Prostate gland (tissue), 2 donors: ENCODE measurements around the gene DHX38. TPM values are rescaled to one million over a fixed set of nuclear protein-coding genes. Genes with fewer than 3 reads are reported as not detected.
"Not testable (repeated sequence)": the region's sequence is repeated elsewhere in the genome, so short reads cannot be mapped to it uniquely, and the experiment has no call there.

Experiments
- DNase-seq: peaks from one replicate; pipeline ENCODE4 v3.0.0-alpha.2; 2019; ENCODE audit warnings: low spot score
- H3K27ac ChIP-seq, 2 donors: fragments of 200-600 bp; sonication (generic); 2 replicates each; pipeline ENCODE4 v1.5.1; 2017 to 2019
- H3K27me3 ChIP-seq: fragments of 200-600 bp; sonication (generic); replicated peaks from 2 replicates; pipeline ENCODE4 v1.5.1; 2019; ENCODE audit not compliant: insufficient read depth
- H3K36me3 ChIP-seq, 2 donors: fragments of 200-600 bp; sonication (generic); 1 replicate in 1 of 2; 2 replicates in 1 of 2; pipeline versions ENCODE4 v1.5.1 to v1.8.1; 2017 to 2019
- H3K4me1 ChIP-seq: fragments of 200-600 bp; sonication (generic); replicated peaks from 2 replicates; pipeline ENCODE4 v1.5.1; 2019
- H3K4me3 ChIP-seq, 2 donors: fragments of 200-600 bp; sonication (generic); 2 replicates each; pipeline ENCODE4 v1.5.1; 2017 to 2019
- H3K9me3 ChIP-seq: fragments of 200-600 bp; sonication (generic); 2 replicates; pipeline ENCODE4 v1.5.1; 2017
- CTCF ChIP-seq, 4 experiments: fragments of 200-600 bp in 2 of 4; fragments of 450-650 bp in 2 of 4; sonication (generic) in 2 of 4; IDR thresholded peaks; 1 replicate in 3 of 4; 2 replicates in 1 of 4; pipeline ENCODE4 v1.5.1; 2016 to 2019; ENCODE audit warnings: antibody characterized with exemption in 4 of 4, mild to moderate bottlenecking in 2 of 4, moderate library complexity in 2 of 4
- POLR2A ChIP-seq: fragments of 450-650 bp; IDR thresholded peaks from one replicate; pipeline ENCODE4 v1.6.1; 2016; ENCODE audit warnings: antibody characterized with exemption, mild to moderate bottlenecking
- POLR2AphosphoS5 ChIP-seq: sonication (generic); formaldehyde crosslinking; IDR thresholded peaks from one replicate; pipeline ENCODE4 v1.6.1; 2017; ENCODE audit warnings: antibody characterized with exemption
- WGBS: methylation state at CpG from one replicate; pipeline ENCODE4 v1.1.5; 2018; 5-methylcytosine and 5-hydroxymethylcytosine counted together
- intact Hi-C: fragments of 100-400 bp; cut with DNase I; formaldehyde crosslinking; loops from one replicate; pipeline ENCODE4 v1.14.2; 2022
- total RNA-seq, 2 donors: library from RNA; depleted of rRNA; stranded (reverse); fragments of >200 nt; gene quantifications; one replicate each; pipeline ENCODE4 v1.1.0, GENCODE V29; 2016

Gene DHX38
- total RNA-seq, 2 donors from 2014 or later = 61.9 to 63.9 TPM

GRCh38 chr16:72050769-72051464 is 42.7 kb upstream of the DHX38 start:
- TF ChIP-seq CTCF (IDR thresholded peaks at IDR 0.05) (no peak), POLR2A (no peak), POLR2AphosphoS5 (no peak)
- H3K27me3 ChIP-seq = no peaks in the 10 kb centered on the region
- 87% methylated on average over 4 of the region's 4 CpGs for WGBS
- no peaks in the 10 kb centered on the region for H3K4me1 ChIP-seq
- H3K4me3 ChIP-seq = no peak overlapping the region
- no peak for DNase-seq
- intact Hi-C loops = no loop called here
- H3K9me3 ChIP-seq = no peaks in the 10 kb centered on the region
- H3K27ac ChIP-seq = no peak overlapping the region
- no peaks in the 10 kb centered on the region for H3K36me3 ChIP-seq

DNA sequence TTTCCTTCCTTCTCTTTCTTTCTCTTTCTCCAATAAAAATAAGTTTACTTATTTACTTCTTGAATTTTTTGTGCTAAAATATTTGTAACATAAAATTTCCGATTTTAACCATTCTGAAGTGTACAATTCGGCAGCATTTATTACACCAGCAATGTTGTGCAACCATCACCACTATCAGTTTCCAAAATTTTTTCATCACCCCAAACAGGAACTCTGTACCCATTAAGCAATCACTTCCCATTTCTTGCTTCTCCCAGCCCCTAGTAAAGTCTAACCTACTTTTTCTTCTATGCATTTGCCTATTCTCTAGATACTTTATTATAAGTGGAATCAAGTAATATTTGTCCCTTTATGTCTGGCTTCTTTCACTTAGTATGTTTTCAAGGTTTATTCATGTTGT is 41.8 kb upstream of the DHX38 start:
- Histone ChIP-seq H3K9me3 (no peaks in the 10 kb centered on the region), H3K4me3 (no peak overlapping the region), H3K4me1 (no peaks in the 10 kb centered on the region), H3K27ac (no peak overlapping the region), H3K36me3 (no peaks in the 10 kb centered on the region), H3K27me3 (no peaks in the 10 kb centered on the region)
- no peak for DNase-seq
- intact Hi-C loops = no loop called here
- TF ChIP-seq POLR2A (no peak), CTCF (IDR thresholded peaks at IDR 0.05) (no peak), POLR2AphosphoS5 (no peak)
- 85% methylated on average over 2 of the region's 2 CpGs for WGBS

DNA sequence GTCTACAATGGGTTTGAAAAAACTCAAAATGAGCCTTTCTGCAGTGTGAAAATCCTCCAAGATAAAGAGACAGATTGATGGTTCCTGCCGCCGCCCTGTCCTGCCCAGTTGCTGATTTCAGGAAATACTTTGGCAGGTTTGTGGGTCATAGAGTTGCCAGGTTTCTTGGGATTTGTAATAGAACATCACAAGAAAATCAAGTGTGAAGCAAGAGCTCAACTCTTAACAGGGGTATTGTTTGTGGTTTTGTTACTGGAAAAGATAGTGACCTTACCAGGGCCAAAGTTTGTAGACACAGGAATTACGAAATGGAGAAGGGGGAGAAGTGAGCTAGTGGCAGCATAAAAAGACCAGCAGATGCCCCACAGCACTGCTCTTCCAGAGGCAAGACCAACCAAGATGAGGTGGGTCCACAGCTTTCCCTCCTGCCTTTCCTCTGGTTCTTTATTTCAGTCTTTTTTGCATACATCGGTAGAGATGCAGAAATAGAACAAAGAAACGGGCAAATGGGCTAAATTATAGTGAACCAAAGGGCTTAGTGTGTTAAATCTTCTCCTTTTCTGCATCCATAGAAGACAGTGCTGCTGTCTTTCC is 39.3 kb upstream of the DHX38 start, which contains the start of gene HP:
TSS of gene HP (plus strand) at position 252 of the 594 bp plus-strand sequence. CDS start at position 400, 148 bp downstream.
- H3K4me3 ChIP-seq, H3K9me3 ChIP-seq, intact Hi-C loops, H3K27ac ChIP-seq, H3K36me3 ChIP-seq, DNase-seq, H3K4me1 ChIP-seq, H3K27me3 ChIP-seq: not testable (repeated sequence)
- WGBS = 62% methylated on average over 5 of the region's 5 CpGs

GRCh38 chr16:72055911-72056310 is 37.7 kb upstream of the DHX38 start:
- TF ChIP-seq POLR2A (no peak), CTCF (IDR thresholded peaks at IDR 0.05) (no peak), POLR2AphosphoS5 (no peak)
- 80% methylated on average over 4 of the region's 4 CpGs for WGBS
- H3K4me1 ChIP-seq = no peaks in the 10 kb centered on the region

DNA sequence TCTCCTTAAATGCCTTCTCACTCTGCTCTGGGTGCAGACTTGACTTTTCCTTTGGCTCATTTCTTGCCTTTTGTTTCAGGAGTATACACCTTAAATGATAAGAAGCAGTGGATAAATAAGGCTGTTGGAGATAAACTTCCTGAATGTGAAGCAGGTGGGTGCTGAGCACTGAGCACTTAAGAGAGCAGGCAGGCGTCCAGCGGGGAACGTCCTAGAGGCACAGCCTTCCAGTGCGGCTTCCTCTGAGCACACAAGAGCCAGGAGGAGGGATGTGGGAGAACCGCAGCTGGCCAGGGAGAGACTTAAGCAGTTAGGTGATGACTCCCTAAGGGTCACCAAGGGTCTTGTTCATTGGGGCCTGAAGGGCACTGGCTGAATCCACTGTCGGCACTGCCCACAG is 36.3 kb upstream of the DHX38 start:
- 100% methylated on average over 1 of the region's 6 CpGs for WGBS
- H3K27me3 ChIP-seq, H3K4me3 ChIP-seq, H3K9me3 ChIP-seq, intact Hi-C loops, H3K27ac ChIP-seq, H3K36me3 ChIP-seq, DNase-seq, H3K4me1 ChIP-seq: not testable (repeated sequence)

More at GRCh38 chr16:72055911-72056310, 37.7 kb upstream of the DHX38 start:
- Histone ChIP-seq H3K36me3 (no peaks in the 10 kb centered on the region), H3K4me3 (no peak overlapping the region), H3K27ac (no peak overlapping the region), H3K27me3 (no peaks in the 10 kb centered on the region), H3K9me3 (no peaks in the 10 kb centered on the region)
- intact Hi-C loops = no loop called here
- no peak for DNase-seq

GRCh38 chr16:72059060-72059459 is 34.6 kb upstream of the DHX38 start:
- H3K4me3 ChIP-seq, DNase-seq, H3K27me3 ChIP-seq, H3K9me3 ChIP-seq, H3K4me1 ChIP-seq, intact Hi-C loops, H3K27ac ChIP-seq, H3K36me3 ChIP-seq: not testable (repeated sequence)
- WGBS = 41% methylated on average over 5 of the region's 7 CpGs
